HepG2 (cell line): Measurements from ENCODE around the gene SPTBN5. TPM values are rescaled to one million over a fixed set of nuclear protein-coding genes. Genes with fewer than 3 reads are reported as not detected.
A peak's percentile ranks its signal among the peaks of the same experiment; 100 is the strongest.

Experiments
- ELF4 ChIP-seq: sonication (generic); formaldehyde crosslinking; IDR thresholded peaks from 2 replicates; pipeline ENCODE4 v1.5.0; 2020; ENCODE audit warnings: missing genetic modification reagents, mild to moderate bottlenecking, moderate library complexity, borderline replicate concordance
- HMG20B ChIP-seq: conservative IDR thresholded peaks from 2 replicates; pipeline ENCODE4 v1.6.1; 2016; ENCODE audit warnings: missing genetic modification reagents, missing compliant biosample characterization
- HNRNPUL1 ChIP-seq: fragments of 200-400 bp; formaldehyde crosslinking; IDR thresholded peaks from 2 replicates; pipeline ENCODE4 v1.6.1; 2017; ENCODE audit warnings: low read depth, mild to moderate bottlenecking, low read length, moderate library complexity
- MED13 ChIP-seq: sonication (generic); formaldehyde crosslinking; IDR thresholded peaks from 2 replicates; pipeline ENCODE4 v1.5.0; 2020; ENCODE audit warnings: missing genetic modification reagents
- MNT ChIP-seq: fragments of 450-650 bp; IDR thresholded peaks from 2 replicates; pipeline ENCODE4 v1.6.1; 2016
- MYC ChIP-seq: sonication (generic); formaldehyde crosslinking; IDR thresholded peaks from 2 replicates; pipeline ENCODE4 v1.9.0; 2021; ENCODE audit warnings: missing genetic modification reagents, borderline replicate concordance
- MZF1 ChIP-seq: sonication (generic); formaldehyde crosslinking; IDR thresholded peaks from 2 replicates; pipeline ENCODE4 v1.8.1; 2023; ENCODE audit warnings: mild to moderate bottlenecking, missing genetic modification reagents, borderline replicate concordance
- NCOA1 ChIP-seq: sonication (generic); formaldehyde crosslinking; IDR thresholded peaks from 2 replicates; pipeline ENCODE4 v1.9.0; 2021; ENCODE audit warnings: missing genetic modification reagents
- SETDB1 ChIP-seq: sonication (generic); formaldehyde crosslinking; IDR thresholded peaks from 2 replicates; pipeline ENCODE4 v1.5.1; 2020; ENCODE audit warnings: missing genetic modification reagents, mild to moderate bottlenecking, borderline replicate concordance
- USF2 ChIP-seq, 2 experiments: sonication (generic) in 1 of 2; formaldehyde crosslinking in 1 of 2; IDR thresholded peaks; 2 replicates each; pipeline versions ENCODE4 v1.5.1 to v1.6.1; 2011 to 2020; ENCODE audit warnings: borderline replicate concordance in 1 of 2, low read depth in 1 of 2, low read length in 1 of 2, mild to moderate bottlenecking in 1 of 2, missing genetic modification reagents in 1 of 2, moderate library complexity in 1 of 2
- YEATS4 ChIP-seq: sonication (generic); formaldehyde crosslinking; IDR thresholded peaks from 2 replicates; pipeline ENCODE4 v1.4.0; 2020; ENCODE audit warnings: missing genetic modification reagents, borderline replicate concordance
- polyA plus RNA-seq, 8 experiments: library from polyadenylated mRNA; depleted of rRNA in 3 of 8; stranded (reverse) in 7 of 8; unstranded in 1 of 8; fragments of >200 nt; fragmentation: Illumina TruSeq in 4 of 8; extraction: Trizol in 4 of 8; gene quantifications; 2 replicates each; pipeline versions ENCODE4 v1.2.1 to v1.2.3, GENCODE V29; 2011 to 2016; ENCODE audit warnings: low read depth in 4 of 8, missing spikeins in 1 of 8, mixed read lengths in 1 of 8; ENCODE audit not compliant: insufficient read depth in 1 of 8
- total RNA-seq, 5 experiments: library from RNA; depleted of rRNA; stranded (reverse); fragments of >200 nt; fragmentation: Illumina TruSeq; extraction: Trizol; gene quantifications; 2 replicates each; pipeline ENCODE4 v1.2.3, GENCODE V29; 2016; ENCODE audit warnings: low read depth in 1 of 5

Gene SPTBN5
- total and polyA plus RNA-seq, 2 of the 13 experiments (the other 11 are each of a cell fraction or from before 2014, with no cell fraction given): 0.01 to 0.07 TPM

GRCh38 chr15:41827880-41828806 lies 65.7 kb downstream of the SPTBN5 start, which contains the start of gene JMJD7 (continued):
- TF ChIP-seq HMG20B: no peak
- no peak for TF ChIP-seq MZF1 (CRISPR knock-in tag)
- TF ChIP-seq MED13: peak; percentile 20; the same call in 1 of the 2 replicates
- TF ChIP-seq YEATS4 (CRISPR knock-in tag): peak; percentile 46; the same call in 1 of the 2 replicates
- TF ChIP-seq MNT: no peak
- no peak for TF ChIP-seq SETDB1
- no peak for TF ChIP-seq NCOA1 (CRISPR knock-in tag)
- no peak for TF ChIP-seq USF2 (IDR thresholded peaks at IDR 0.05; ENCODE audit: low read depth, low read length)
- no peak for TF ChIP-seq USF2 (CRISPR knock-in tag; IDR thresholded peaks at IDR 0.05; ENCODE audit: borderline replicate concordance)
- TF ChIP-seq HNRNPUL1: no peak
- no peak for TF ChIP-seq ELF4
- peak; percentile 16; the same call in 1 of the 2 replicates for TF ChIP-seq MYC (CRISPR knock-in tag)
- TF ChIP-seq, all 625 proteins: peak for 125
